Muscle of arm (tissue), 12 donors: Measurements from ENCODE around the gene REC8. TPM values are rescaled to one million over a fixed set of nuclear protein-coding genes. Genes with fewer than 3 reads are reported as not detected.
A peak's percentile ranks its signal among the peaks of the same experiment; 100 is the strongest.

Source experiments
- DNase-seq: peaks from one replicate; pipeline ENCODE4 v3.0.0-alpha.2; 2013
- polyA plus RNA-seq, 12 donors: library from polyadenylated mRNA; unstranded; fragments of 120-200 nt; gene quantifications; one replicate each; pipeline ENCODE4 v1.2.1, GENCODE V29; 2013; ENCODE audit not compliant: insufficient read length in 12 of 12

Gene REC8
- polyA plus RNA-seq, 12 donors: 5.7 to 52.4 (median 8.6) TPM; not detected in 1

GRCh38 chr14:24137529-24138395 is 34.1 kb upstream of the REC8 start:
- DNase-seq: no peak

- DNase-seq: no peak
These were observed 33.2 kb upstream of the REC8 start for GRCh38 chr14:24138396-24139271.

GRCh38 chr14:24139272-24139934 is 32.5 kb upstream of the REC8 start:
- no peak for DNase-seq

- peak; percentile 99 for DNase-seq
These were observed 30.6 kb upstream of the REC8 start, which contains the start of gene EMC9 for GRCh38 chr14:24141097-24141880. Gene EMC9, minus strand, starts transcription at chr14:24141591. Its CDS starts 287 bp downstream, at chr14:24141304.

- no peak for DNase-seq
These were observed 28.4 kb upstream of the REC8 start for GRCh38 chr14:24143511-24143910.

GRCh38 chr14:24144451-24144850 is 27.4 kb upstream of the REC8 start:
- DNase-seq: no peak

GRCh38 chr14:24145219-24145618 is 26.7 kb upstream of the REC8 start:
- no peak for DNase-seq

- DNase-seq: no peak
These were observed 26.0 kb upstream of the REC8 start for GRCh38 chr14:24145690-24146452.

- peak; percentile 92 for DNase-seq
These were observed 25.4 kb upstream of the REC8 start, which contains the start of gene PSME2 for GRCh38 chr14:24146453-24146977. Gene PSME2, minus strand, starts transcription at chr14:24146610. Its CDS starts 29 bp downstream, at chr14:24146581.

GRCh38 chr14:24146978-24147760 is 24.7 kb upstream of the REC8 start, which contains the start of gene RNF31:
Gene RNF31, plus strand, starts transcription at chr14:24147498. Its CDS starts 201 bp downstream, at chr14:24147699.
- peak; percentile 99 for DNase-seq

GRCh38 chr14:24147761-24148428 is 24.0 kb upstream of the REC8 start:
- DNase-seq: no peak

- no peak for DNase-seq
These were observed 22.4 kb upstream of the REC8 start for GRCh38 chr14:24149302-24149969.

GRCh38 chr14:24150061-24150460 is 21.8 kb upstream of the REC8 start:
- no peak for DNase-seq

GRCh38 chr14:24150567-24150966 is 21.3 kb upstream of the REC8 start:
- no peak for DNase-seq

- no peak for DNase-seq
These were observed 20.9 kb upstream of the REC8 start for GRCh38 chr14:24150993-24151392.

- DNase-seq: no peak
These were observed 20.3 kb upstream of the REC8 start for GRCh38 chr14:24151404-24152080.

GRCh38 chr14:24155100-24155499 is 16.8 kb upstream of the REC8 start:
- no peak for DNase-seq
